K562 (cell line): ENCODE data around the gene COASY. TPM values are rescaled to one million over a fixed set of nuclear protein-coding genes. Genes with fewer than 3 reads are reported as not detected.

Source experiments
- ATAC-seq: fragments of 200-7000 bp; cut with Tn5 transposase; 3 replicates; pipeline ENCODE4 v1.9.1; 2020; ENCODE audit warnings: moderate library complexity
- BruUV-seq: library from RNA; stranded (reverse); fragments of 400-500 nt; replicated peaks from 2 replicates; lab custom pipeline; 2021; lab: Mats Ljungman, UMichigan
- CTCF ChIA-PET: fragments of 300-600 bp; formaldehyde crosslinking; extraction: SDS; loops from one replicate; lab custom pipeline; 2021; ENCODE audit warnings: low intra/inter-chr PET ratio; lab: Yijun Ruan, JAX
- POLR2A ChIA-PET: fragments of 300-600, 350-650 bp; sonication (Branson Sonifier 250); formaldehyde crosslinking; extraction: SDS; loops from one replicate; lab custom pipeline; 2021; ENCODE audit warnings: antibody characterized with exemption, inconsistent platforms; lab: Yijun Ruan, JAX
- DNase-seq, 4 experiments: peaks; one replicate each; pipeline versions ENCODE4 v3.0.0 to v3.0.0-alpha.2; 2011 to 2018; ENCODE audit warnings: low spot score in 3 of 4, mixed read lengths in 3 of 4; ENCODE audit errors: extremely low read depth in 1 of 4
- FAIRE-seq: peaks from 2 replicates; lab custom pipeline; 2011; peaks lifted over from hg19 to GRCh38; lab: Jason Lieb, UNC
- H2AFZ ChIP-seq: 2 replicates; pipeline ENCODE4 v1.6.0; 2011; ENCODE audit warnings: low read depth, low read length, control low read depth, inconsistent platforms
- H3K27ac ChIP-seq: fragments of 200-600 bp; 3 replicates; pipeline ENCODE4 v1.8.0; 2011; ENCODE audit warnings: low read depth, mild to moderate bottlenecking, control low read depth, inconsistent platforms, low read length, moderate library complexity, mixed read lengths; ENCODE audit errors: extremely low read depth
- H3K27me3 ChIP-seq, 2 experiments: fragments of 300-600 bp in 1 of 2; 2 replicates in 1 of 2; 3 replicates in 1 of 2; pipeline versions ENCODE4 v1.6.0 to v1.8.0; 2011; ENCODE audit warnings: inconsistent platforms in 2 of 2, low read length in 2 of 2, mild to moderate bottlenecking in 1 of 2, mixed read lengths in 1 of 2, moderate library complexity in 1 of 2; ENCODE audit not compliant: control insufficient read depth in 2 of 2, insufficient read depth in 2 of 2
- H3K36me3 ChIP-seq: fragments of 300-600 bp; 3 replicates; pipeline ENCODE4 v1.8.0; 2011; ENCODE audit warnings: mild to moderate bottlenecking, low read length, inconsistent platforms; ENCODE audit not compliant: control insufficient read depth, insufficient read depth
- H3K4me1 ChIP-seq, 2 experiments: fragments of 200-600 bp in 1 of 2; replicated peaks in 1 of 2; 2 replicates in 1 of 2; 3 replicates in 1 of 2; pipeline versions ENCODE4 v1.5.1 to v1.8.0; 2011; ENCODE audit warnings: inconsistent platforms in 2 of 2, low read length in 2 of 2, mild to moderate bottlenecking in 1 of 2, mixed read lengths in 1 of 2, moderate library complexity in 1 of 2; ENCODE audit not compliant: control insufficient read depth in 2 of 2, insufficient read depth in 2 of 2
- H3K4me2 ChIP-seq: 2 replicates; pipeline ENCODE4 v1.6.1; 2011; ENCODE audit warnings: low read length, control low read depth, inconsistent platforms, mixed read lengths; ENCODE audit not compliant: insufficient read depth
- H3K4me3 ChIP-seq: fragments of 200-600 bp; sonication (generic), shearing (Covaris generic); 2 replicates; pipeline ENCODE4 v1.5.1; 2016; ENCODE audit warnings: control low read depth, inconsistent platforms
- H3K79me2 ChIP-seq: fragments of 200-600 bp; 3 replicates; pipeline ENCODE4 v1.8.0; 2011; ENCODE audit warnings: low read length, inconsistent platforms; ENCODE audit not compliant: control insufficient read depth, insufficient read depth
- H3K9ac ChIP-seq, 2 experiments: 2 replicates each; pipeline versions ENCODE4 v1.6.0 to v1.6.1; 2011; ENCODE audit warnings: low read depth in 2 of 2, low read length in 2 of 2, control low read depth in 1 of 2, inconsistent platforms in 1 of 2, mild to moderate bottlenecking in 1 of 2, mixed read lengths in 1 of 2; ENCODE audit not compliant: insufficient read depth in 1 of 2
- H3K9me1 ChIP-seq: one replicate; pipeline ENCODE4 v1.6.0; 2011; ENCODE audit warnings: inconsistent platforms, mild to moderate bottlenecking, low read length, moderate library complexity; ENCODE audit not compliant: control insufficient read depth, insufficient read depth
- H3K9me3 ChIP-seq: replicated peaks from 2 replicates; pipeline ENCODE4 v1.5.1; 2011; ENCODE audit warnings: low read depth, low read length, inconsistent platforms; ENCODE audit not compliant: control insufficient read depth, insufficient read depth
- H4K20me1 ChIP-seq: replicated peaks from 2 replicates; pipeline ENCODE4 v1.6.1; 2011; ENCODE audit warnings: low read length, inconsistent platforms, mixed read lengths; ENCODE audit not compliant: control insufficient read depth, insufficient read depth
- FOXA1 ChIP-seq: fragments of 450-650 bp; IDR thresholded peaks from 2 replicates; pipeline ENCODE4 v1.6.1; 2016; ENCODE audit warnings: mild to moderate bottlenecking, borderline replicate concordance
- FOXO4 ChIP-seq: fragments of 450-650 bp; formaldehyde crosslinking; IDR thresholded peaks from 2 replicates; pipeline ENCODE4 v1.4.0; 2020; ENCODE audit warnings: mild to moderate bottlenecking, moderate library complexity
- PYGO2 ChIP-seq: fragments of 450-650 bp; IDR thresholded peaks from 2 replicates; pipeline ENCODE4 v1.6.1; 2016; ENCODE audit warnings: mild to moderate bottlenecking, missing genetic modification characterization, moderate library complexity, missing compliant biosample characterization
- ZNF644 ChIP-seq: fragments of 200-800 bp; sonication (Bioruptor generic); IDR thresholded peaks from 2 replicates; pipeline ENCODE4 v1.6.1; 2016; ENCODE audit warnings: low read depth, missing genetic modification characterization, missing compliant biosample characterization
- WGBS: fragments of 100-300 bp; shearing (Covaris generic); methylation state at CpG from one replicate; pipeline ENCODE4 v1.1.6; 2016; ENCODE audit warnings: low coverage, mixed read lengths; ENCODE audit not compliant: insufficient coverage; ENCODE audit errors: missing lambda C conversion rate; 5-methylcytosine and 5-hydroxymethylcytosine counted together
- in situ Hi-C: fragments of 300-500 bp; cut with MboI; formaldehyde crosslinking; loops from 4 replicates; pipeline ENCODE4 v1.15.0; 2018; ENCODE audit warnings: inconsistent platforms, mixed read lengths
- intact Hi-C: fragments of 100-400 bp; cut with micrococcal nuclease; formaldehyde crosslinking; loops from 2 replicates; pipeline ENCODE4 v1.14.2; 2022
- polyA plus RNA-seq, 8 experiments: library from polyadenylated mRNA; depleted of rRNA in 4 of 8; stranded (reverse) in 5 of 8; unstranded in 3 of 8; fragments of >200 nt; fragmentation: Nextera tagmentation in 2 of 8; fragmentation: Illumina TruSeq in 1 of 8; extraction: Ambion mirVana in 2 of 8; extraction: Trizol in 1 of 8; gene quantifications; 2 replicates each; pipeline versions ENCODE4 v1.2.1 to v1.2.3, GENCODE V29; 2011 to 2014; ENCODE audit warnings: inconsistent platforms in 1 of 8, missing spikeins in 1 of 8
- total RNA-seq, 7 experiments: library from RNA; depleted of rRNA in 6 of 7; stranded (reverse); fragments of >200 nt in 6 of 7; fragmentation: Illumina TruSeq in 2 of 7; extraction: Trizol in 2 of 7; gene quantifications; 2 replicates each; pipeline versions ENCODE4 v1.2.1 to v1.2.3, GENCODE V29; 2011 to 2021; ENCODE audit warnings: low replicate concordance in 1 of 7

The COASY gene
- total and polyA plus RNA-seq, 9 of the 15 experiments (the other 6 are each of a cell fraction or from before 2014, with no cell fraction given): 25.4 to 175 (median 62.3) TPM

- Histone ChIP-seq H3K4me3 (no peak overlapping the region), H3K9ac (no peak overlapping the region), H3K36me3 (peaks cover 52% of the 10 kb centered on the region), H3K79me2 (peaks cover 33% of the 10 kb centered on the region), H3K27me3 (no peaks in the 10 kb centered on the region), H3K9me3 (no peaks in the 10 kb centered on the region), H3K4me1 (peaks cover 4 to 14% of the 10 kb centered on the region in 2 experiments; a peak in 4 of 5 replicates), H4K20me1 (no peaks in the 10 kb centered on the region), H3K27ac (no peak overlapping the region), H3K9me1 (no peaks in the 10 kb centered on the region), H3K4me2 (no peak overlapping the region), H2AFZ (no peak overlapping the region)
- POLR2A ChIA-PET: interaction anchor here (1.0 to 1.5 kb wide), 3 partner anchors 10 to 72 kb away, joined by 3 to 4 read pairs (median 4); no protein-coding TSS in a partner anchor
- FAIRE-seq (no peak), DNase-seq (no peak), ATAC-seq (no peak)
- CTCF ChIA-PET: no interaction called here
- in situ Hi-C loops: no loop called here
- 93% methylated on average over 4 of the region's 4 CpGs for WGBS
- BruUV-seq: TSS peak; percentile 16
- no peak for TF ChIP-seq FOXA1
- no peak for TF ChIP-seq FOXO4 (CRISPR knock-in tag)
- no peak for TF ChIP-seq PYGO2 (tag)
- no peak for TF ChIP-seq ZNF644 (tag)
- intact Hi-C loops: no loop called here
Measured at GRCh38 chr17:42612013-42612412, 50.1 kb downstream of the COASY start.
